Gastrocnemius medialis (tissue), 4 donors: Measurements from ENCODE around the gene IL12RB2. TPM values are rescaled to one million over a fixed set of nuclear protein-coding genes. Genes with fewer than 3 reads are reported as not detected.

Source experiments
- ATAC-seq, 2 donors: fragments of 150-250 bp; one replicate each; pipeline ENCODE4 v1.9.1; 2016
- DNase-seq, 2 donors: peaks; one replicate each; pipeline ENCODE4 v3.0.0-alpha.2; 2019
- H3K27ac ChIP-seq, 4 donors: fragments of 200-600 bp; sonication (generic); 1 replicate in 1 of 4; 2 replicates in 3 of 4; pipeline ENCODE4 v1.5.1; 2016 to 2018; ENCODE audit warnings: mild to moderate bottlenecking in 2 of 4, moderate library complexity in 1 of 4
- H3K27me3 ChIP-seq, 3 donors: fragments of 200-600 bp; sonication (generic) in 2 of 3; 1 replicate in 1 of 3; 2 replicates in 2 of 3; pipeline versions ENCODE4 v1.5.1 to v1.6.0; 2016 to 2019; ENCODE audit warnings: mild to moderate bottlenecking in 1 of 3, moderate library complexity in 1 of 3
- H3K36me3 ChIP-seq, 2 donors: fragments of 200-600 bp; sonication (generic) in 1 of 2; one replicate each; pipeline ENCODE4 v1.5.1; 2017 to 2018
- H3K4me1 ChIP-seq, 2 donors: fragments of 200-600 bp; sonication (generic) in 1 of 2; one replicate each; pipeline ENCODE4 v1.5.1; 2016 to 2017; ENCODE audit warnings: mild to moderate bottlenecking in 2 of 2
- H3K4me3 ChIP-seq, 4 donors: fragments of 200-600 bp; sonication (generic) in 3 of 4; 1 replicate in 1 of 4; 2 replicates in 3 of 4; pipeline ENCODE4 v1.5.1; 2016 to 2019; ENCODE audit warnings: mild to moderate bottlenecking in 2 of 4
- H3K9me3 ChIP-seq, 3 donors: fragments of 200-600 bp; sonication (generic) in 2 of 3; 1 replicate in 1 of 3; 2 replicates in 2 of 3; pipeline ENCODE4 v1.5.1; 2016 to 2019
- CTCF ChIP-seq, 5 experiments: fragments of 450-650 bp in 3 of 5; fragments of 200-600 bp in 2 of 5; sonication (generic) in 2 of 5; IDR thresholded peaks in 4 of 5; conservative IDR thresholded peaks in 1 of 5; 1 replicate in 4 of 5; 2 replicates in 1 of 5; pipeline ENCODE4 v1.5.1; 2016 to 2019; ENCODE audit warnings: antibody characterized with exemption in 5 of 5, mild to moderate bottlenecking in 3 of 5, moderate library complexity in 3 of 5
- POLR2A ChIP-seq, 2 donors: fragments of 450-650 bp; IDR thresholded peaks; one replicate each; pipeline ENCODE4 v1.6.1; 2017; ENCODE audit warnings: antibody characterized with exemption in 2 of 2, mild to moderate bottlenecking in 2 of 2, moderate library complexity in 2 of 2
- in situ Hi-C, 4 donors: fragments of 200-750 bp; cut with MboI; loops; one replicate each; pipeline versions ENCODE4 v1.15.0 to v1.8.0; 2017; ENCODE audit warnings: low sequenced_read_pairs in 4 of 4
- intact Hi-C: fragments of 100-400 bp; cut with DNase I; formaldehyde crosslinking; loops from one replicate; pipeline ENCODE4 v1.15.1; 2023; ENCODE audit warnings: low total_unique reads
- total RNA-seq, 4 donors: library from RNA; depleted of rRNA; stranded (reverse); fragments of >200 nt; gene quantifications; one replicate each; pipeline versions ENCODE4 v1.1.0 to v1.2.3, GENCODE V29; 2016

Gene IL12RB2
- total RNA-seq, 4 donors from 2014 or later: 3.2 to 14.0 (median 9.2) TPM

GRCh38 chr1:67347688-67348472, 40.2 kb downstream of the IL12RB2 start:
- peak overlapping the region in 2 of 4 donors; percentile 3 to 21 for H3K27ac ChIP-seq
- no peaks in the 10 kb centered on the region for H3K36me3 ChIP-seq
- H3K27me3 ChIP-seq: no peaks in the 10 kb centered on the region
- DNase-seq: peak in 1 of 2 donors; percentile 67
- no peaks in the 10 kb centered on the region for H3K9me3 ChIP-seq
- H3K4me3 ChIP-seq: no peak overlapping the region
- peak; percentile 84 to 96 for ATAC-seq
- TF ChIP-seq CTCF (IDR thresholded peaks at IDR 0.05 in 4 of 5, conservative IDR thresholded peaks at IDR 0.05 in 1 of 5) (peak; percentile 68 to 81 (median 76)), POLR2A (IDR thresholded peaks at IDR 0.05) (no peak)
- intact Hi-C loops: loop anchor here (1.0 to 10.0 kb wide), 4 partner anchors 87 to 152 kb away; partner anchors contain the start of gene SERBP1
- in situ Hi-C loops: loop anchor here (5.0 kb wide), 2 partner anchors 144 to 154 kb away; no protein-coding TSS in a partner anchor
- peaks cover 0 to 10% of the 10 kb centered on the region in 2 donors for H3K4me1 ChIP-seq

- ATAC-seq (no peak), DNase-seq (no peak)
- Histone ChIP-seq H3K4me3 (no peak overlapping the region), H3K27ac (peak overlapping the region in 1 of 4 donors; percentile 21), H3K36me3 (no peaks in the 10 kb centered on the region), H3K4me1 (peaks cover 0 to 10% of the 10 kb centered on the region in 2 donors), H3K27me3 (no peaks in the 10 kb centered on the region), H3K9me3 (no peaks in the 10 kb centered on the region)
- in situ Hi-C loops (loop anchor here (5.0 kb wide), 2 partner anchors 144 to 154 kb away; no protein-coding TSS in a partner anchor), intact Hi-C loops (loop anchor here (10.0 kb wide), 2 partner anchors 86 to 114 kb away; partner anchors contain the start of gene SERBP1)
- TF ChIP-seq POLR2A (IDR thresholded peaks at IDR 0.05): no peak
- TF ChIP-seq CTCF (IDR thresholded peaks at IDR 0.05 in 4 of 5, conservative IDR thresholded peaks at IDR 0.05 in 1 of 5): no peak
Observed at GRCh38 chr1:67348586-67349252, 41.0 kb downstream of the IL12RB2 start.

GRCh38 chr1:67350783-67351182, 43.1 kb downstream of the IL12RB2 start:
- TF ChIP-seq CTCF (IDR thresholded peaks at IDR 0.05 in 4 of 5, conservative IDR thresholded peaks at IDR 0.05 in 1 of 5) (no peak), POLR2A (IDR thresholded peaks at IDR 0.05) (no peak)
- no peak for ATAC-seq
- H3K36me3 ChIP-seq: no peaks in the 10 kb centered on the region
- H3K4me3 ChIP-seq: no peak overlapping the region
- in situ Hi-C loops (no loop called here), intact Hi-C loops (no loop called here)
- no peak for DNase-seq
- no peaks in the 10 kb centered on the region for H3K9me3 ChIP-seq
- peaks cover 0 to 10% of the 10 kb centered on the region in 2 donors for H3K4me1 ChIP-seq
- H3K27ac ChIP-seq: no peak overlapping the region
- no peaks in the 10 kb centered on the region for H3K27me3 ChIP-seq

- TF ChIP-seq POLR2A (IDR thresholded peaks at IDR 0.05): no peak
- TF ChIP-seq CTCF (IDR thresholded peaks at IDR 0.05 in 4 of 5, conservative IDR thresholded peaks at IDR 0.05 in 1 of 5): no peak
- Histone ChIP-seq H3K36me3 (no peaks in the 10 kb centered on the region), H3K9me3 (no peaks in the 10 kb centered on the region), H3K4me1 (peaks cover 0 to 10% of the 10 kb centered on the region in 2 donors), H3K27ac (no peak overlapping the region), H3K4me3 (no peak overlapping the region), H3K27me3 (no peaks in the 10 kb centered on the region)
- no peak for ATAC-seq
- in situ Hi-C loops (no loop called here), intact Hi-C loops (no loop called here)
- no peak for DNase-seq
Observed at GRCh38 chr1:67352211-67352610, 44.5 kb downstream of the IL12RB2 start.
